H1 (cell line): ENCODE data around the gene ALG3. TPM values are rescaled to one million over a fixed set of nuclear protein-coding genes. Genes with fewer than 3 reads are reported as not detected.

Experiments
- CHD7 ChIP-seq: fragments of 300-600 bp; sonication (generic); IDR thresholded peaks from 2 replicates; pipeline ENCODE4 v1.7.1; 2012; ENCODE audit warnings: low read length, moderate library complexity, mild to moderate bottlenecking, inconsistent platforms; ENCODE audit not compliant: insufficient replicate concordance
- polyA plus RNA-seq, 7 experiments: library from polyadenylated mRNA; depleted of rRNA in 3 of 7; stranded (reverse) in 5 of 7; unstranded in 2 of 7; fragments of >200 nt in 5 of 7; fragments of 200-250 nt in 2 of 7; gene quantifications; 1 replicate in 5 of 7; 2 replicates in 1 of 7; 4 replicates in 1 of 7; pipeline versions ENCODE4 v1.2.1 to v1.2.3, GENCODE V29; 2011 to 2013; ENCODE audit warnings: missing spikeins in 2 of 7, mixed read lengths in 2 of 7
- total RNA-seq: library from RNA; stranded (reverse); fragmentation: NEBNext Ultra II Directional; extraction: Animal tissue kit (Norgen Biotek cat#: 25700); gene quantifications from 2 replicates; pipeline ENCODE4 v1.2.1, GENCODE V29; 2021

The ALG3 gene
- total and polyA plus RNA-seq, 2 of the 8 experiments (the other 6 are each of a cell fraction or from before 2014, with no cell fraction given) = 54.6 to 148 TPM

DNA sequence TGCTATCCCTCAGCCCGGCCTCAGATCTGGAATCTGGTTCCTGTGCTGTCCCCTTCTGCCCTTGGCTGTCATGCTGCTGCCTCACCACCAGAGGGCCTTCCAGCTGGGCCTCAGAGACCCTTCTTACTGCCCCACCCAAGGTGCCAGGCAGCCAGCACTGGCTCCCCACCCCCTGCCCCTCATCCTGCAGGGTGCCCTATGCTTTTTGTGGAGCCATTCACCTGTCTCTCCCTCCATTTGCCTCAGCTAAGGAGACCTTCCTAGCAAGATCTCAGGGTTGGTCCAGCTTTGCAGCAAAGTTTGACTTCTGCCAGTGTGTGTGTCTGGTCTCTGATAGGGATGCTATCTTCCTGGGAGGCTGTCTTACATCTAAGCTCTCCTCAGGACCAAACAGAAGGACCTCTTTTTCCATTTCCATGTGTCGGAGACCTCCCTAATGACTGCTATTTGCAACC, 21.3 kb downstream of the ALG3 start (continued):
- TF ChIP-seq CHD7 = no peak
